ENCODE data around the gene LIX1L.

LIX1L gene

DNA sequence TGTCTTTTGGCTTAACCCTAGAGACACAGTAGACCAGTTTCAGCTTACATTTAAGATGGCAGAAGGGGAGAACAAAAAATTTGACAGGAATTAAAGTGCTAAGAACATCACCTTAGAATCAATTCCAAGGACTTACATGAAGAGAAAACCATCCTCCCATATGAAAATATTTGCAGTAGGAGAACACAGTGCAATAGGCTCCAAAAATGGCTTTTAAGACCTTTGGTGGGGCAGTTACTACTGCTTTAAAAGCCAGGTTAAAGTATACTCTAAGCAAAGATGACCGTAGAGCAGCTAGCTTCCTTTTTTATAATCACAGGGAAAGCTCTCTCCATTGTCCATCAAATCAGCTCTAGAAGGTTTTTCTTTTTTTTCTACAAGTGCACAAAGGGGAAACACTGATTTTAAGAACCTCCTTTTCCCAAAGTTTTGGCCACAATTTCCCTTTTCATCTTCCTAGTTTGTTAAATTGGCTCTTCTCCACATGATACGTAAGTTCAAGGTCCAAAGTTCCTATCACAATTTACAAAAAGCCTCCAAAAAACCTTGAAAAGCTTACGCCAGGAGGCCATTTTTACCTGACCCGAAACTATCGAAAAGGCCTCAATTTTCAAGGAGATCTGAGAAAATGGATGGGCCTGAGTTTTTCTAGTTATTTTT, 35.3 kb upstream of the LIX1L start:
- H3K27me3 ChIP-seq (replicated peaks): no peaks in the 10 kb centered on the region
- peaks cover 30% of the 10 kb centered on the region for H3K36me3 ChIP-seq (replicated peaks)
- DNase-seq: no peak
- H3K27ac ChIP-seq: no peak overlapping the region
- in situ Hi-C loops (cut with HindIII; ENCODE audit: low pct_ligation_motif_present, low sequenced_read_pairs): no loop called here
- no peak overlapping the region for H3K4me3 ChIP-seq (ENCODE audit: low read depth, low read length)
- no peak for TF ChIP-seq CTCF (IDR thresholded peaks at IDR 0.05; ENCODE audit: low read depth, low read length, missing control alignments)

DNA sequence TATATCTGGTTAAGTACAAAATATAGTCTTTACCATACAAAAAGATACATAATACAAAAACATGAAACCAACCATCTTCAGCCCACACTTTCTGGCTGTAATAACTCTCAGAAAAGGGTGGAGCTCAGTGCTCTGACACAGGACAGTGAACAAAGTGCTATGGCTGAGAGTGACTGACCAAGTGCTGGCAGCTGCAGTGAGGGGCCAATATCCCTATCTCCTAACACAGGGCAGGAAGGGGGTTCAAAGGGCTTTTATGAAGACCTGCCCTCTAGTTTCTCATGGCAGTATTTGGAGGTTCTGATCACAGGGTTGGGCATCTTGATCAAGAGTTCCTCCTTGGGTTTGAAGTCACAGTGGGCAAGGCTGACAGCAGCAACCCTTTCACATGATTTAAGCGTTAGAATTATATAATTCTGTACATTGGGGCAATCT, 34.7 kb upstream of the LIX1L start:
- H3K27ac ChIP-seq: no peak overlapping the region
- no peak for TF ChIP-seq CTCF (IDR thresholded peaks at IDR 0.05; ENCODE audit: low read depth, low read length, missing control alignments)
- no peak for DNase-seq
- H3K4me3 ChIP-seq (ENCODE audit: low read depth, low read length): no peak overlapping the region
- no peaks in the 10 kb centered on the region for H3K27me3 ChIP-seq (replicated peaks)
- in situ Hi-C loops (cut with HindIII; ENCODE audit: low pct_ligation_motif_present, low sequenced_read_pairs): no loop called here
- H3K36me3 ChIP-seq (replicated peaks): peaks cover 30% of the 10 kb centered on the region

- Histone ChIP-seq H3K27me3 (replicated peaks) (no peaks in the 10 kb centered on the region), H3K36me3 (replicated peaks) (peaks cover 30% of the 10 kb centered on the region), H3K27ac (no peak overlapping the region), H3K4me3 (ENCODE audit: low read depth, low read length) (no peak overlapping the region)
- no peak for TF ChIP-seq CTCF (IDR thresholded peaks at IDR 0.05; ENCODE audit: low read depth, low read length, missing control alignments)
- DNase-seq: no peak
- in situ Hi-C loops (cut with HindIII; ENCODE audit: low pct_ligation_motif_present, low sequenced_read_pairs): no loop called here
Observed at GRCh38 chr1:145991735-145992412, 34.1 kb upstream of the LIX1L start.

GRCh38 chr1:145990249-145990855, 32.5 kb upstream of the LIX1L start:
- DNase-seq: no peak
- TF ChIP-seq CTCF (IDR thresholded peaks at IDR 0.05; ENCODE audit: low read depth, low read length, missing control alignments): no peak
- H3K27me3 ChIP-seq (replicated peaks): no peaks in the 10 kb centered on the region
- in situ Hi-C loops (cut with HindIII; ENCODE audit: low pct_ligation_motif_present, low sequenced_read_pairs): no loop called here
- H3K27ac ChIP-seq: no peak overlapping the region
- H3K36me3 ChIP-seq (replicated peaks): peaks cover 30% of the 10 kb centered on the region
- no peak overlapping the region for H3K4me3 ChIP-seq (ENCODE audit: low read depth, low read length)

- in situ Hi-C loops (cut with HindIII; ENCODE audit: low pct_ligation_motif_present, low sequenced_read_pairs): no loop called here
- DNase-seq: no peak
Observed at GRCh38 chr1:145988773-145989172, 31.0 kb upstream of the LIX1L start.

More at GRCh38 chr1:145988773-145989172, 31.0 kb upstream of the LIX1L start:
- Histone ChIP-seq H3K27ac (no peak overlapping the region), H3K4me3 (ENCODE audit: low read depth, low read length) (no peak overlapping the region), H3K27me3 (replicated peaks) (no peaks in the 10 kb centered on the region), H3K36me3 (replicated peaks) (peaks cover 14% of the 10 kb centered on the region)
- no peak for TF ChIP-seq CTCF (IDR thresholded peaks at IDR 0.05; ENCODE audit: low read depth, low read length, missing control alignments)

Measured in brain microvascular endothelial cell (primary cell).